ENCODE results near the gene NRG2.

Gene NRG2

DNA sequence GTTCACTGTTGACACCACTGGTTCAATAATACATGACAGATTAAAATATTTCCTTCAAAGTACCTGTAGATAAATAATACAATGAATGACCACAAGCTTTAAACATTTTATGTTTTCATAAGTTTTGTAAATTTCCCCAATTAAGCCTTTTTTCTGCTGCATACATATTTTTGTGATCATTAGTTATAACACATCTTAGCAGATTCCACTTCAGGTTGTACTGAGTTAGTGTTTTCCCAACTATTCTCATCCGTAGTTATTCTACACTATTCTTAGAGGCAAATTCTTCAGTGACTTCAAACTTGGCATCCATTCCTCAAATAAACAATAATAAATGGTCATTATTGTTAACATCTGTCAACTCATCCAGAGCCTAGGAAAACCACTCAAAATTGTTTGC is 100.9 kb downstream of the NRG2 start:
- no peak for DNase-seq (ENCODE audit: low spot score)

GRCh38 chr5:139930406-139930805 is 112.7 kb downstream of the NRG2 start:
- DNase-seq (ENCODE audit: low spot score) = no peak

GRCh38 chr5:139926797-139927503 is 116.1 kb downstream of the NRG2 start:
- no peak for DNase-seq (ENCODE audit: low spot score)

GRCh38 chr5:139925650-139926640 is 117.2 kb downstream of the NRG2 start:
- DNase-seq (ENCODE audit: low spot score) = no peak

GRCh38 chr5:139925216-139925562 is 117.9 kb downstream of the NRG2 start:
- DNase-seq (ENCODE audit: low spot score) = no peak

GRCh38 chr5:139924294-139925215 is 118.5 kb downstream of the NRG2 start:
- DNase-seq (ENCODE audit: low spot score) = no peak

DNA sequence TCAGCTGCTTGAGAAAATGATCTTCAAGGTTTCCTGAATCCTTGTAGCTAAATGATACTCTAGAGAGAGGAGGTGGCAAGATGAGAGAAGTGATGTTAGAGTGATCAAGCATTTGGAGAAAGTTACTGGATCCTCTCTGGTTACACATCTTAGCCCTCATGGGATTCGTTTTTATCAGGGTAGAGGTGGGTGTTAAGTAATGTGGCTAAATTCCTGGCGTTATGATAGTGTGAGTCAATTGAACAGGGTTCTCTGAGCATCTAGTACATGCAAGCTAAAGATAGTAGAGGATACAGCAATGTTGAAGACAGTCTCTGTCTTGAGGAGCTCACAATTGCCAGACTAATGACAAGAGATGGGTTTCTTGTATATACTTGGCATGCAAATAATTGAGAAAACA is 123.8 kb downstream of the NRG2 start:
- DNase-seq (ENCODE audit: low spot score) = no peak

DNA sequence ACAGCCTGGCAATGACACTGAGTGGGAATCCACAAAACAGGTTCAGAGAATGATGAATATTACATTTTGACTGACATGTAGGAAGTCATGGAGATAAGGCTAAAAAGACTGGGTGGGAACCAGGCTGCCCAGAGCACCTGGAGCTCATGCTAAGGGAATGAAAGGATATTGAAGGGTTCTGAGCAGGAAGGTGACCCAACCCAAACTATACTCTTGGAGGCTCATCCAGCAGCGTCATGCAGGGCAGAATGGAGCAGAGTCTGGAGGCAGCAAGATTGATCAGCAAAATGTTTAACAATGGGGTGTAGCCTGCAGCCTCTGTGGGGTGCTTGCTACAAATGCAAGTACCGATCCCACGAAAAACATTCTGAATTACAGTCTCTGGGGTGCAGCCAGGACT is 127.3 kb downstream of the NRG2 start:
- no peak for DNase-seq (ENCODE audit: low spot score)

- no peak for DNase-seq (ENCODE audit: low spot score)
Measured at GRCh38 chr5:139915266-139915665, 127.8 kb downstream of the NRG2 start.

DNA sequence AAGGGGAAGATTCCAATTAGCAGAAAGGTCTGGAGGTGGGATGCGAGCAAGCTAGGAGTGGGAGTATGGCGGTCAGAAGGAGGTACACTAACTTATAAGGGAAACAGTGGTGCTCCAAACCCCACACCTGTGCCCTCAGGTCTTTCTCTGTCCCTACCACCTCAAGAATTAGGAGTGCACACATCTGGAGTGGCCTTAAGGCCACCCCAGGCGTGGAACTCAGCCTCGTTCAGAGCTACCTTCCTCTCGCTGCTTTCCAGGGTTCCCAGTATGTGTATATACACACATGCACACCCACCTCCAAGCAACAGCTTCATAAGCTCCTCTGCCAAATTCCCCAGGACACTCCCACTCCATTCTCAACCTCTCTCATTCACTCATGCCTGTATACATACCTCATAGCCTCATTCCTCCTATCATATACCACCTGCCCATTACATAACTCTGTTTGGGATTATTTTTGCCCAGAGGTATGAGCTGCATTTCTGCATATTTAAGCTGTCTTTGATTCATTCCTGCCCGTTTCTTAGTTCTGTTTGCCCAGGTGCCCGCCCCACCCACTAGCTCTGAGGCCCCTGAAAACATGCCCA is 128.8 kb downstream of the NRG2 start:
- no peak for DNase-seq (ENCODE audit: low spot score)

DNA sequence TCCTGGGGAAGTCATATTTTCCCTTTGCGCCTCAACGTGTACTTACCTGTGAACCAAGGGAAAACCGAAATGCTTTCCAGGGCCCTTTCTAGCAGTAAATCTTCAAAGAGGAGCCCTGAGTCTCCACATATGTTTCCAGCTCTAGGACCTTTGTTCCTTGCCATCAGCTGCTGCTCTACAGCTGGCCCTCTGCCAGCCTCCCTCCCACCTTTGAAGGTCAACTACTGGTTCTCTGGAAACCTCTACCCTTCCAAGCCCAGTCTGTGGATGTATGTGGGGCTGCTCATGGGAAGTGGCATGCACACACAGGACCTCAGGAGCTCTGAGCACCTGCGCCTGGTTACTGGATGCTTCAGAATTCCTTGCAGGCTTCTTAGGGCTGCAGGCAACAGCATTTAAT is 130.3 kb downstream of the NRG2 start:
- no peak for DNase-seq (ENCODE audit: low spot score)

- no peak for DNase-seq (ENCODE audit: low spot score)
Measured at GRCh38 chr5:139912158-139912557, 130.9 kb downstream of the NRG2 start.

GRCh38 chr5:139911425-139912120 is 131.5 kb downstream of the NRG2 start:
- no peak for DNase-seq (ENCODE audit: low spot score)

GRCh38 chr5:139910901-139911300 is 132.2 kb downstream of the NRG2 start:
- no peak for DNase-seq (ENCODE audit: low spot score)

GRCh38 chr5:139910036-139910435 is 133.1 kb downstream of the NRG2 start:
- DNase-seq (ENCODE audit: low spot score) = no peak

DNA sequence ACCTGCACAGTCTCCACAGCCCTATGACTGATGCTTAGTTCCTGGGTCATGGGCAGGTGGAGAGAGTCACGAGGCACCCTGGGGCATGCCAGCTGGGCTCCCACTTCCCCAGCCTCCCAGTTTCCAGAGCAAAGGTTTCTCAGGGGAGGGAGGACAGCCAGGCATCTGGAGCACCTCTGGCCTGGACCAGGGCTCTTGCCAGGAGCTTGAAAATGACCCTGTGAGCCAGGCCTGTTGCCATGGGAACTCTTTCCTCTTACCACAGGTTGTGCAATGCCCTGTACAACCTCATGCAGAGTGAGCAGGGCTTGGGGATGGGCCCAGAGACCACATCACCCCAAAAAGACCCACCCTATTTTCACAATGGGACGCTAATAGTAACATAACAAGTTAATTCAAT is 134.3 kb downstream of the NRG2 start:
- no peak for DNase-seq (ENCODE audit: low spot score)

DNA sequence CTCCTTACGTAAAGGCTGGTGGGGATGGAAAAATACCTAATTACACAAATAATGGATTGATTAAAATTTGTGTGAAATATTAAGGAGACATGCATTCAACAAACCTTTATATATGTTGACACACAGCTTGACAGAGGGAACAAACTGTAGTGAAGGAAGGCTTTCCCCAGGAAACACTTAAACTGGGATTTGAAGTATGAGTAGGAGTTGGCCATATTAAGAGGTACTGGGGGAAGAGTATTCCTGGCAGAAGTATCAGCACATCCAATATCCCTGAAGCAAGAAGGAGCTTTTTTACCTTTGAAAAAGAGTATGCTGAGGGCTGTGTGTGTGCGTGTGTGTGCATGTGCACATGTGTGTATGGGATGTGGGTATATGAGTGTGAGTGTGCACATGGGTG is 136.4 kb downstream of the NRG2 start:
- no peak for DNase-seq (ENCODE audit: low spot score)

DNA sequence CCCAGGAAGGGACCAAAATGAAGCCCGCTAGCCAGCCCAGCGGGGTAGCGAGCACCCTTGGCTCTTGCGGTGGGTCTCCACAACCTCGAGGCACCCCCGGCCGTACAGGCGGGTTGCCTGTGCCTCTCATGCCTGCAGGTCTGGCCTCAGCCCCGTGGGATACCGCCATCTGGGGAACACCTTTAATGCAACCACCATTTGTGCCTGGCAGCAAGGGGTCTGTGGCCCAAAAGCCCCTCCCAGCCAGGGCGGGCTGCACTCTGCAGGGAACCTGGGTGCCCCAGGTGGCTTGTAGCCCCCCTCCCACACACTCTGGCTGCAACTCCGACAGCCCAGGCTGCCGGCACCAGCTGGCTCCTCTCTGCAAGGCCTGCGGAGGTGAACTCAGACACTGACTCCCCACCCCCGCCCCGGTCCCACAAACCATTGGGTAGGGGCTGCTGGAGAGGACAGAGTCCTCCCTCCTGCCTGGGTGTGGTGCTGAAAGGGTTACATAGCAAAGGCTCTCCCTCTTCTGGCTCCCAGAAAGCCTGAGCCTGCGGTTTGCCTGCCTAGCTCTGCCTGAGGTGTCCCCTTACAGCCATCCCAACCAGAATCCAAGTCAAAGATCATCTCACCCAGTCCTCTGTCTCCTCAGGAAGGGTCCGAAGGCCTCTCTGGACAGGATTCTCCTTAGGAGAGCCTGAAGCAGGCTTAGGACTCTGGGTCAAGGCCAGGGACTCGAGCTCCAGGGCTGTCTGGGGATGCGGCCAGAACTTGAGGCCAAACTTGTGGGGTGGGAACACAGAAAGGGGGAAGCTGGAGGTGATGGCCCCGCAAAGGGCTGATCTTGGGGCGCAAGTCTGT is 138.1 kb downstream of the NRG2 start:
- no peak for DNase-seq (ENCODE audit: low spot score)

DNA sequence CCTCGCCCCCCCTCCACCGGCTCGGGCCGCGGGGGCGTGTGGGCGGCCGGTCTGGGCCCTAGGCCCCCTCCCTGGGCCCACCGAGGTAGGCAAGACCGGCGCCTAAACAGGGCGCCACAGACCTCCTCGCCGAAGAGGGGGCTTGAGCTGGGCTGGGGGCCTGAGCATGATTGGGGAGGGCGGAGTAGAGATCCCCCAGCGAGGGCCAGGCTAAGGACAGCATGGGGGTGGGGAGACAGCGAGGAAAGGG is 138.6 kb downstream of the NRG2 start:
- no peak for DNase-seq (ENCODE audit: low spot score)

DNA sequence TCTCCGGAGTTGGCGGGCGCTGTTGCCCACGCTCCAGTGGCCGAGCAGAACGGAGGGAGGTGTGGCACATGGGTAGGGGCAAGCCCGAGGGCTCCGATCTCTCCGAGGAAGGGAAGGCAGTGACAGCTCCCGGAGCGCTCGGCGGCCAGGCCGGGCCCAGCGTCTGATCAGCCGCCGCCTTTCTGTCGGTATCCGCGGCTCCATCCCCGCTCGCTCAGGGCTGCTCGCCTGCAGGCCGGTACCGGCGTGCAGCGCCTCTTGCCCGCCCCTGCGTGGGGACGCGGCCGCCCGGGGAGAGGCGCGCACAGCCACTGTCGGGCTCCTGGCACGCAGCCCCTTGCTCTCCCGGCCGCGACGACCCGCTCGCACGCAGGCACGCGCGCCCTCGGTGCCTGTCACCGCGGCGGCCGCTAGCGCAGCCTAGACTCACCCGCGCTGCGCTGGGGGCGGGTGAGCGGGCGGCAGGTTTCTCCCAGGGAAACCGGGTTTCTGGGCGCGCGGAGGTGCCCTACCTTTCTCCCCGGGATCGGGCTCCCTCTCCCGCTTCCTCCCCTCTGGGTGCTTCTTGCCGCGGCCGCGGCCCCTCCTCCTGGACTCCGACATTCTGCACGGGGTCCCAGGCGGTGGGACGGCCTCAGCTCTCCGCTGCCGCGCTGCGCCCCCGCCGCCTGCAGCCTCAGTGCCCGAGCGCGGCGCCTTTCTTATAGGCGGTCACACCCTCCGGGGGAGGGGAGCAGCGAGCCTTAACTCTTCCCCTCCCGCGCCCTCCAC is 139.1 kb downstream of the NRG2 start:
- no peak for DNase-seq (ENCODE audit: low spot score)
